Liver (tissue), 2 donors: ENCODE measurements around the gene HLA-G.

Experiments
- CTCF ChIP-seq: fragments of 150-350 bp; IDR thresholded peaks from 2 replicates; pipeline ENCODE4 v1.5.1; 2017; ENCODE audit warnings: improper control_type of control experiment, low read depth, low read length; ENCODE audit not compliant: missing input control
- FOXA1 ChIP-seq: IDR thresholded peaks from 2 replicates; pipeline ENCODE4 v1.6.1; 2016; ENCODE audit warnings: antibody characterized with exemption
- donor health status: healthy.

DNA sequence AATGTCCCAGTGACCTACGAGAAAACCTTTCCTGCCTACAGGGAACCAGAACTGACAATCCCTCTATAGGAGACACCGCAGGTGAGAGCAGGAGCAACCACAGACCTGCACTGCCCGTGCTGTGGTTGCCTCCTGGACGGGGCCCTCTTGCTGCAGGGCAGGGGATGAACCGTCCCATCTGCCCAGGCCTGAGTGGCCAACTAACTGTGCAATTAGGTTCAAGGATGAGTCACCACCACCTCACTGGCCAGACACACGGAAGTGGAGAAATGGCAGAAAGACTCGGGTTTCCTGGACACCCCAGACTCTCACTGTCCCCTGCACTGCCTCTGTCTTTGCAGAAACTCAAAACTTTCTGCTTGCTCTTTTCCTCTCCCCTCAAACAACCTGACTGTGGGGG, 13.8 kb upstream of the HLA-G start:
- TF ChIP-seq CTCF (no peak), FOXA1 (no peak)
